GM19025 (cell line): ENCODE results near the gene HMGN2.
"Not testable (repeated sequence)": the region's sequence is repeated elsewhere in the genome, so short reads cannot be mapped to it uniquely, and the experiment has no call there.

ENCODE experiments used
- ATAC-seq: cut with Tn5 transposase; IDR thresholded peaks from one replicate; pipeline ENCODE4 v1.9.1; 2021; ENCODE audit warnings: mild to moderate bottlenecking, low read depth, moderate library complexity; ENCODE audit not compliant: unreplicated experiment

The HMGN2 gene

GRCh38 chr1:26476958-26477357, 4.7 kb downstream of the HMGN2 start:
- no peak for ATAC-seq

- ATAC-seq: no peak
Measured at GRCh38 chr1:26477446-26478152, 5.4 kb downstream of the HMGN2 start.

GRCh38 chr1:26478159-26478558, 5.9 kb downstream of the HMGN2 start:
- ATAC-seq: no peak

- ATAC-seq: no peak
Measured at GRCh38 chr1:26478988-26479387, 6.7 kb downstream of the HMGN2 start.

GRCh38 chr1:26482921-26483320, 10.7 kb downstream of the HMGN2 start:
- no peak for ATAC-seq

GRCh38 chr1:26483980-26484379, 11.7 kb downstream of the HMGN2 start:
- ATAC-seq: no peak

GRCh38 chr1:26490155-26490554, 17.9 kb downstream of the HMGN2 start:
- no peak for ATAC-seq

GRCh38 chr1:26493267-26493666, 21.0 kb downstream of the HMGN2 start:
- no peak for ATAC-seq

GRCh38 chr1:26493938-26494337, 21.7 kb downstream of the HMGN2 start:
- no peak for ATAC-seq

GRCh38 chr1:26496861-26497260, 24.6 kb downstream of the HMGN2 start:
- no peak for ATAC-seq

GRCh38 chr1:26498894-26499293, 26.7 kb downstream of the HMGN2 start:
- no peak for ATAC-seq

- peak; percentile 57 for ATAC-seq
Measured at GRCh38 chr1:26500488-26501175, 28.4 kb downstream of the HMGN2 start.

- not testable (repeated sequence) for ATAC-seq
Measured at GRCh38 chr1:26510711-26511110, 38.5 kb downstream of the HMGN2 start.

- not testable (repeated sequence) for ATAC-seq
Measured at GRCh38 chr1:26515836-26516235, 43.6 kb downstream of the HMGN2 start.

GRCh38 chr1:26516987-26517765, 44.9 kb downstream of the HMGN2 start:
- ATAC-seq: no peak

- no peak for ATAC-seq
Measured at GRCh38 chr1:26517766-26518049, 45.5 kb downstream of the HMGN2 start.

GRCh38 chr1:26518355-26518754, 46.1 kb downstream of the HMGN2 start:
- ATAC-seq: no peak

GRCh38 chr1:26520339-26520738, 48.1 kb downstream of the HMGN2 start:
- no peak for ATAC-seq

- no peak for ATAC-seq
Measured at GRCh38 chr1:26521669-26522030, 49.4 kb downstream of the HMGN2 start.

- no peak for ATAC-seq
Measured at GRCh38 chr1:26522073-26522472, 49.8 kb downstream of the HMGN2 start.

- ATAC-seq: no peak
Measured at GRCh38 chr1:26524181-26524580, 51.9 kb downstream of the HMGN2 start.
